BJ (cell line): ENCODE results near the gene ZNF83. TPM values are rescaled to one million over a fixed set of nuclear protein-coding genes. Genes with fewer than 3 reads are reported as not detected.
A peak's percentile ranks its signal among the peaks of the same experiment; 100 is the strongest.

Source experiments
- CTCF ChIA-PET: fragments of 350-600 bp; formaldehyde crosslinking; extraction: SDS; loops from one replicate; lab custom pipeline; 2021; ENCODE audit warnings: antibody characterized with exemption, inconsistent platforms; lab: Yijun Ruan, JAX
- POLR2A ChIA-PET: fragments of 300-600 bp; sonication (Branson Sonifier 250); formaldehyde crosslinking; extraction: SDS; loops from one replicate; lab custom pipeline; 2021; ENCODE audit warnings: antibody characterized with exemption; lab: Charles Lee
- DNase-seq: peaks from one replicate; pipeline ENCODE4 v3.0.0-alpha.2; 2011; ENCODE audit warnings: low read depth
- H3K27me3 ChIP-seq: 2 replicates; pipeline ENCODE4 v1.6.0; 2011; ENCODE audit warnings: low read length; ENCODE audit not compliant: control insufficient read depth, insufficient read depth
- H3K36me3 ChIP-seq: 2 replicates; pipeline ENCODE4 v1.5.1; 2011; ENCODE audit warnings: low read length; ENCODE audit not compliant: control insufficient read depth, insufficient read depth
- H3K4me3 ChIP-seq: 2 replicates; pipeline ENCODE4 v1.5.1; 2011; ENCODE audit warnings: low read depth, mild to moderate bottlenecking, control low read depth, low read length
- CTCF ChIP-seq: IDR thresholded peaks from 2 replicates; pipeline ENCODE4 v1.5.1; 2011; ENCODE audit warnings: low read depth, mild to moderate bottlenecking, control low read depth, inconsistent platforms, low read length, moderate library complexity; ENCODE audit not compliant: insufficient read depth
- polyA plus RNA-seq: library from polyadenylated mRNA; depleted of rRNA; stranded (reverse); fragments of >200 nt; gene quantifications from 2 replicates; pipeline ENCODE4 v1.2.3, GENCODE V29; 2011; rRNA removed
- small RNA-seq: library from RNA; depleted of rRNA; stranded (forward); fragments of <200 nt; gene quantifications from one replicate; pipeline ENCODE3, GENCODE V24; 2012; ENCODE audit warnings: low replicate concordance, low read depth; ENCODE audit not compliant: insufficient read length

ZNF83 gene
- polyA plus RNA-seq, 1 experiment, result 23.7 TPM

- no peak for DNase-seq
- ChIA-PET POLR2A (no interaction called here), CTCF (no interaction called here)
- TF ChIP-seq CTCF, result no peak
- Histone ChIP-seq H3K36me3 (peaks cover 2% of the 10 kb centered on the region), H3K27me3 (no peaks in the 10 kb centered on the region), H3K4me3 (no peak overlapping the region)
Measured at GRCh38 chr19:52567921-52568320, 70.2 kb downstream of the ZNF83 start.

- no peak for TF ChIP-seq CTCF
- ChIA-PET POLR2A (no interaction called here), CTCF (interaction anchor here (0.6 kb wide), 1 partner anchor 40 kb away, joined by 3 read pairs; no protein-coding TSS in a partner anchor)
- peak; percentile 3 for DNase-seq
- Histone ChIP-seq H3K27me3 (no peaks in the 10 kb centered on the region), H3K4me3 (no peak overlapping the region), H3K36me3 (no peaks in the 10 kb centered on the region)
Measured at GRCh38 chr19:52566588-52566987, 71.6 kb downstream of the ZNF83 start.

DNA sequence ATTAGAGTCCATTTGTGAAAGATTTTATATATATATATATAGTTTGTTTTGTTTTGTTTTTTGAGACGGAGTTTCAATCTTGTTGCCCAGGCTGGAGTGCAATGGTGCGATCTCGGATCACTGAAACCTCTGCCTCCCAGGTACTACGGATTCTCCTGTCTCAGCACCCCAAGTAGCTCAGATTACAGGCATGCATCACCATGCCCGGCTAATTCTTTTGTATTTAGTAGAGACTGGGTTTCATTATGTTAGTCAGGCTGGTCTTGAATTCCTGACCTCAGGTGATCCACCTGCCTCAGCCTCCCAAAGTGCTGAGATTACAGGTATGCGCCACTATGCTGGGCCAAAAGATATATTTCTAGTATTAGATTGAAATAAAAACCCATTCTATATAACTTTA is 72.0 kb downstream of the ZNF83 start:
- Histone ChIP-seq H3K36me3 (no peaks in the 10 kb centered on the region), H3K4me3 (no peak overlapping the region), H3K27me3 (no peaks in the 10 kb centered on the region)
- ChIA-PET CTCF (interaction anchor here (0.6 kb wide), 1 partner anchor 39 kb away, joined by 3 read pairs; no protein-coding TSS in a partner anchor), POLR2A (no interaction called here)
- DNase-seq, result no peak
- TF ChIP-seq CTCF, result no peak

Small RNA genes within 50 kb of the gene (small RNA-seq; reads per million reads assigned to genes)
- gene RPL39P34, result not detected

Other genes starting within 250 kb of the ZNF83 start
- 12.1 and 18.3 TPM in 2 replicates for gene ZNF528, start 240.5 kb downstream of the ZNF83 start, polyA plus RNA-seq
- gene ZNF534, start 209.2 kb downstream of the ZNF83 start, polyA plus RNA-seq, result 0.05 TPM in 1 of 2 replicates, not detected in the other
- 0.82 and 1.7 TPM in 2 replicates for gene ZNF578, start 184.8 kb downstream of the ZNF83 start, polyA plus RNA-seq
- gene ZNF808, start 110.7 kb downstream of the ZNF83 start, polyA plus RNA-seq, result 2.8 and 4.5 TPM in 2 replicates
- gene ZNF701, start 68.1 kb downstream of the ZNF83 start, polyA plus RNA-seq, result 3.8 and 6.0 TPM in 2 replicates
- gene ZNF611, start 96.7 kb upstream of the ZNF83 start, polyA plus RNA-seq, result 2.4 and 3.8 TPM in 2 replicates
- 3.0 and 3.6 TPM in 2 replicates for gene ZNF600, start 148.4 kb upstream of the ZNF83 start, polyA plus RNA-seq
- gene ZNF28, start 183.3 kb upstream of the ZNF83 start, polyA plus RNA-seq, result 6.4 and 11.7 TPM in 2 replicates
- gene ZNF468, start 219.3 kb upstream of the ZNF83 start, polyA plus RNA-seq, result 11.1 and 13.8 TPM in 2 replicates